Thyroid gland (tissue), 4 donors: ENCODE results near the gene ZC3H12A. TPM values are rescaled to one million over a fixed set of nuclear protein-coding genes. Genes with fewer than 3 reads are reported as not detected.
A peak's percentile ranks its signal among the peaks of the same experiment; 100 is the strongest.

Experiments
- DNase-seq, 2 donors: peaks; one replicate each; pipeline ENCODE4 v3.0.0-alpha.2; 2019
- H3K27ac ChIP-seq, 3 donors: fragments of 200-600 bp; sonication (generic); 1 replicate in 2 of 3; 2 replicates in 1 of 3; pipeline ENCODE4 v1.5.1; 2016 to 2019; ENCODE audit warnings: mild to moderate bottlenecking in 1 of 3, moderate library complexity in 1 of 3
- H3K27me3 ChIP-seq: fragments of 200-600 bp; sonication (generic); one replicate; pipeline ENCODE4 v1.5.1; 2019
- H3K36me3 ChIP-seq, 2 donors: fragments of 200-600 bp; sonication (generic); one replicate each; pipeline ENCODE4 v1.5.1; 2016 to 2019
- H3K4me1 ChIP-seq, 2 donors: fragments of 200-600 bp; sonication (generic); one replicate each; pipeline ENCODE4 v1.5.1; 2017 to 2019
- H3K4me3 ChIP-seq, 3 donors: fragments of 200-600 bp; sonication (generic); replicated peaks in 1 of 3; 1 replicate in 2 of 3; 2 replicates in 1 of 3; pipeline ENCODE4 v1.5.1; 2016; ENCODE audit warnings: mild to moderate bottlenecking in 1 of 3
- H3K9me3 ChIP-seq: fragments of 200-600 bp; sonication (generic); one replicate; pipeline ENCODE4 v1.5.1; 2017
- CTCF ChIP-seq, 6 experiments: fragments of 200-600 bp in 3 of 6; fragments of 450-650 bp in 3 of 6; sonication (generic) in 3 of 6; IDR thresholded peaks; one replicate each; pipeline ENCODE4 v1.5.1; 2016 to 2019; ENCODE audit warnings: antibody characterized with exemption in 6 of 6, mild to moderate bottlenecking in 2 of 6, inconsistent platforms in 1 of 6, moderate library complexity in 1 of 6
- POLR2A ChIP-seq, 2 donors: fragments of 450-650 bp; IDR thresholded peaks; one replicate each; pipeline ENCODE4 v1.6.1; 2017; ENCODE audit warnings: antibody characterized with exemption in 2 of 2, mild to moderate bottlenecking in 2 of 2, moderate library complexity in 1 of 2
- WGBS, 2 donors: methylation state at CpG; one replicate each; pipeline ENCODE4 v1.1.5; 2017; 5-methylcytosine and 5-hydroxymethylcytosine counted together
- intact Hi-C: fragments of 100-400 bp; cut with DNase I; formaldehyde crosslinking; loops from one replicate; pipeline ENCODE4 v1.15.1; 2023
- total RNA-seq, 4 donors: library from RNA; depleted of rRNA; stranded (reverse); fragments of >200 nt; gene quantifications; one replicate each; pipeline ENCODE4 v1.2.3, GENCODE V29; 2016

The ZC3H12A gene
- total RNA-seq, 4 donors from 2014 or later = 4.1 to 7.1 (median 5.1) TPM

DNA sequence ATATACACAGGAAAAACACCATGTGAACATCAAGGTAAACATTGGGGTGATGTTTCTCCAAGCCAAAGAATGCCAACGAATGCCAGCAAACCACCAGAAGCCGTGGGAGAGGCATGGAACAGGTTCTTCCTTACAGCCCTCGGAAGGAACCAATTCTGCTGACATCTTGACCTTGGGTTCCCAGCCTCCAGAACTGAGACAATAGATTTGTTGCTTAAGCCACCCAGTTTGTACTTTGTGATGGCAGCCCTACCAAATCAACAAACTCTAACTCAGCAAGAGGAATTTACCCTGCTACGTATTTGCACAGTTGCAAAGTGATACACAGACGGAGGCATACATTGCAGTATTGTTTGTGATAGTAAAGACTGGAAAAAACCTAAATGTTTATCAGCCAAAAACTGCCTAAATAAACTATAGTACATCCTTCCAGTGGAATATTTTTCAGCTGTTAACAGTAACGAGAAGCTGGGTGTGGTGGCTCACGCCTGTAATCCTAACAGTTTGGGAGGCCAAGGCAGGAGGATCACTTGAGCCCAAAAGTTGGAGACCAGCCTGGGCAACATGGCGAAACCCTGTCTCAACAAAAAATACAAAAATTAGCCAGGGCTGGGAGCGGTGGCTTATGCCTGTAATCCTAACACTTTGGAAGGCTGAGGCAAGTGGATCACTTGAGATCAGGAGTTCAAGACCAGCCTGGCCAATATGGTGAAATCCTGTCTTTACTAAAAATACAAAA is 12.5 kb upstream of the ZC3H12A start:
- WGBS, 2 donors = 91 to 93% methylated on average over 9 of the region's 9 CpGs
- Histone ChIP-seq H3K27ac (no peak overlapping the region), H3K4me1 (no peaks in the 10 kb centered on the region), H3K9me3 (no peaks in the 10 kb centered on the region), H3K4me3 (no peak overlapping the region), H3K27me3 (no peaks in the 10 kb centered on the region), H3K36me3 (no peaks in the 10 kb centered on the region)
- intact Hi-C loops = no loop called here
- TF ChIP-seq POLR2A (IDR thresholded peaks at IDR 0.05) (no peak), CTCF (IDR thresholded peaks at IDR 0.05) (no peak)
- DNase-seq = no peak

GRCh38 chr1:37464443-37464842 is 9.9 kb upstream of the ZC3H12A start:
- H3K4me3 ChIP-seq = no peak overlapping the region
- intact Hi-C loops = no loop called here
- 79 to 92% methylated on average over 2 of the region's 2 CpGs for WGBS, 2 donors
- H3K4me1 ChIP-seq = no peaks in the 10 kb centered on the region
- no peaks in the 10 kb centered on the region for H3K36me3 ChIP-seq
- no peak overlapping the region for H3K27ac ChIP-seq
- no peak for TF ChIP-seq POLR2A (IDR thresholded peaks at IDR 0.05)
- no peak for TF ChIP-seq CTCF (IDR thresholded peaks at IDR 0.05)
- DNase-seq = no peak
- no peaks in the 10 kb centered on the region for H3K9me3 ChIP-seq
- no peaks in the 10 kb centered on the region for H3K27me3 ChIP-seq

DNA sequence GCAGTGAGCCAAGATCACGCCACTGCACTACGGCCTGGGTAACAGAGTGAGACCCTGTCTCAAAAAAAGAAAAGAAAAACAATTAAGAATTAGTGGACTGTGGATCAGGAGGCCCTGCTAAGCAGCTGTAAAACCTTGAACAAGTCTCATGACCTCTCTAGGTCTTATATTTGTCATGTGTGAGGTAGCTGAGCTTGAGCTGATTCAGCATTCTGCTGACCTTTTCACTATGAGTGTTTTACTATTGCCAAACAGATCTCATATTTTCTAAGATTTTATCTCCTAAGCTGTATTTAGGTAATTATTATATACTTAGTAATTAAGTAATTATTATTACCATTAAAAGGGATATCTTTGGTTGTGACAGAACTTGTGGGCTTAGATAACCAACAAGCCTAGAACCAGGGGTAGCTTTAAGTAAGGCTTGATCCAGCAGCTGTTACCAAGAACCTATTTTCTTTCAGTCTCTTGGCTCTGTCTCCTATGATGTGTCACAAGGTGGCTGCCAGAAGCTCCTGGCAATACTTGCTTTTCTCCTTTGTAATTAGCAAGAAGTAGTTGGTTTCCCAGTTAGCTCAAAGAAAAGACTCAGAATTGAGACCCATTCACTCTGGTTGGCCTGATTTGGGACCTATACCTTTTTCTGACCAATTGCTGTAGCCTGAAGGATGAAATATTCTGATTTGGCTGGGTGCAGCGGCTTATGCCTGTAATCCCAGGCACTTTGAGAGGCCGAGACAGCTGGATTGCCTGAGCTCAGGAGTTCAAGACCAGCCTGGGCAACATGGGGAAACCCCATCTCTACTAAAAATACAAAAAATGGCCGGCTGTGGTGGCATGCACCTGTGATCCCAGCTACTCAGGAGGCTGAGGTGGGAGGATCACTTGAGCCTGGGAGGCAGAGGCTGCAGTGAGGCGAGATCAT is 8.5 kb upstream of the ZC3H12A start:
- Histone ChIP-seq H3K27ac (peak overlapping the region in 2 of 3 donors; percentile 1 to 5), H3K4me1 (no peaks in the 10 kb centered on the region), H3K9me3 (no peaks in the 10 kb centered on the region), H3K4me3 (no peak overlapping the region), H3K27me3 (no peaks in the 10 kb centered on the region), H3K36me3 (no peaks in the 10 kb centered on the region)
- 89 to 95% methylated on average over 6 of the region's 6 CpGs for WGBS, 2 donors
- TF ChIP-seq CTCF (IDR thresholded peaks at IDR 0.05) (no peak), POLR2A (IDR thresholded peaks at IDR 0.05) (no peak)
- intact Hi-C loops = no loop called here
- no peak for DNase-seq

DNA sequence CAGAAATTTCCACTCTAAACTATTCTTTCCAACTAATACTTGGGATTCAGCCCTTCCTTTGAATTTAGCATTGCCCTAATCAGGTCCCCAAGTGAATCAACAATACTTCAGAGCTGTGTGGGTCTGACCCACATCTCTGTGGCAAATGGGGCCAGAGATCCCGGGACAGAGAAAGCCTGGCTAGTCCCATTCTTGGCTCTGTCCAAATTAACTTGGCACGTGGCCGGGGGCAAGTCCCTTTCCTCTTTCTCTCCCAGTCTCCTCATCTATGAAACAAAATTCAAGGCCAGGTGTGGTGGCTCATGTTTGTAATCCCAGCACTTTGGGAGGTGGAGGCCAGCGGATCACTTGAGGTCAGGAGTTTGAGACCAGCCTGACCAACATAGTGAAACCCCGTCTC is 6.3 kb upstream of the ZC3H12A start:
- DNase-seq = no peak
- WGBS, 2 donors = 88 to 97% methylated on average over 5 of the region's 5 CpGs

More for the DNA sequence above, 6.3 kb upstream of the ZC3H12A start:
- Histone ChIP-seq H3K36me3 (no peaks in the 10 kb centered on the region), H3K4me3 (no peak overlapping the region), H3K9me3 (no peaks in the 10 kb centered on the region), H3K27me3 (no peaks in the 10 kb centered on the region), H3K27ac (no peak overlapping the region), H3K4me1 (peaks cover 10 to 20% of the 10 kb centered on the region in 2 donors)
- TF ChIP-seq POLR2A (IDR thresholded peaks at IDR 0.05) (no peak), CTCF (IDR thresholded peaks at IDR 0.05) (no peak)
- intact Hi-C loops = no loop called here
